Left cardiac atrium (tissue), 4 donors: ENCODE measurements around the gene GAB1. TPM values are rescaled to one million over a fixed set of nuclear protein-coding genes. Genes with fewer than 3 reads are reported as not detected.
"Not testable (repeated sequence)": the region's sequence is repeated elsewhere in the genome, so short reads cannot be mapped to it uniquely, and the experiment has no call there.

Source experiments
- ATAC-seq, 2 donors: fragments of 200-7000 bp; cut with Tn5 transposase; one replicate each; pipeline ENCODE4 v1.9.1; 2020; ENCODE audit warnings: mild to moderate bottlenecking in 2 of 2, moderate library complexity in 2 of 2
- DNase-seq: peaks from one replicate; pipeline ENCODE4 v3.0.0-alpha.2; 2020
- intact Hi-C, 2 donors: fragments of 100-400 bp; cut with DNase I; formaldehyde crosslinking; loops; one replicate each; pipeline versions ENCODE4 v1.14.1 to v1.15.1; 2022 to 2023
- total RNA-seq, 2 donors: library from RNA; stranded (reverse); fragmentation: NEBNext Ultra II Directional; extraction: Animal tissue kit (Norgen Biotek cat#: 25700); gene quantifications; one replicate each; pipeline ENCODE4 v1.2.1, GENCODE V29; 2021
- donor health status: DM: no; HTN: yes; CAD: no.
- donor health status: DM: no; HTN: yes; CAD: no; lungs with severe emphysema.
- donor health status: DM: yes; HTN: yes; CAD: no.
- donor health status: Dilated cardiomyopathy.

The GAB1 gene
- total RNA-seq, 2 donors from 2014 or later: 35.4 to 55.7 TPM

GRCh38 chr4:143335979-143336780, 496 bp upstream of the GAB1 start:
- ATAC-seq (peak; percentile 87 to 93), DNase-seq (peak; percentile 93)
- intact Hi-C loops: loop anchor here (5.0 to 10.0 kb wide), 5 partner anchors 44 to 131 kb away; no protein-coding TSS in a partner anchor

DNA sequence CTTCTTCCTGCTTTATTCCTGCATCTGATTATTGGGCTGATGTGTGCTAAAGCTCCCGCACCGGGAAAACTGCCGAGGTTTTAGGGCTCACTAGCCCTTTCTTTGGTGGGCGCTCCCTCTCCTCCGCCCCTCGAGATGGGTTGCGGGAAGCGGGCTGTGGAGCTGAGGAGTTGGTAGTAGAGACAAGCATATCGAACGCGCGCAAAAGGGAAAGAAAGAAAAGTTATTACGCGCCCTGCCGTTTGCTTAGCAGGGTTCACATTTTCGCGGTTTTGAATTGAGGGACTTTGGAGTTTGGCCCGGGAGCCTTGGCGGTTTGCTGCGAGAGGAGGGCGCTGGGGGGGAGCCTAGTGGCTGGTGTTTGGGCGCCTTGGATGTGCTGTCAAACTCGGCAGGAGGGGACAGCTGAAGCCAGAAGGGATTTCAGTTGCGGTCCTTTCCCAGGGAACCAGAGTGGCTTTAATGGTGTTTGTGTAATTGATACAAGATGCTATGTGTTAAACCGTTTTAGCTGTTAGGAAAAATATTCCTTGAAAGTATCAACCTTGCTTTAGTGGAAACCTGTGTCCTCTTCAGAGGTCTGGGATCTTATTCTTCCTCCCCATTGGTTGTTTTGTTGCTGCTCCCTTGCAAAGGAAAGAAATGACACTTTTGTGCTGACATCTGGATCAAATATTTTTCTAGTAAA, 1.1 kb downstream of the GAB1 start:
- peak; percentile 61 for DNase-seq
- intact Hi-C loops: loop anchor here (5.0 to 10.0 kb wide), 5 partner anchors 45 to 133 kb away; no protein-coding TSS in a partner anchor
- peak; percentile 6 to 17 for ATAC-seq

- intact Hi-C loops: loop anchor here (5.0 to 10.0 kb wide), 5 partner anchors 46 to 134 kb away; no protein-coding TSS in a partner anchor
- DNase-seq: no peak
- ATAC-seq: no peak
Observed at GRCh38 chr4:143338313-143338712, 1.6 kb downstream of the GAB1 start.

GRCh38 chr4:143339497-143339896, 2.8 kb downstream of the GAB1 start:
- intact Hi-C loops: loop anchor here (5.0 to 10.0 kb wide), 5 partner anchors 47 to 135 kb away; no protein-coding TSS in a partner anchor
- no peak for ATAC-seq

DNA sequence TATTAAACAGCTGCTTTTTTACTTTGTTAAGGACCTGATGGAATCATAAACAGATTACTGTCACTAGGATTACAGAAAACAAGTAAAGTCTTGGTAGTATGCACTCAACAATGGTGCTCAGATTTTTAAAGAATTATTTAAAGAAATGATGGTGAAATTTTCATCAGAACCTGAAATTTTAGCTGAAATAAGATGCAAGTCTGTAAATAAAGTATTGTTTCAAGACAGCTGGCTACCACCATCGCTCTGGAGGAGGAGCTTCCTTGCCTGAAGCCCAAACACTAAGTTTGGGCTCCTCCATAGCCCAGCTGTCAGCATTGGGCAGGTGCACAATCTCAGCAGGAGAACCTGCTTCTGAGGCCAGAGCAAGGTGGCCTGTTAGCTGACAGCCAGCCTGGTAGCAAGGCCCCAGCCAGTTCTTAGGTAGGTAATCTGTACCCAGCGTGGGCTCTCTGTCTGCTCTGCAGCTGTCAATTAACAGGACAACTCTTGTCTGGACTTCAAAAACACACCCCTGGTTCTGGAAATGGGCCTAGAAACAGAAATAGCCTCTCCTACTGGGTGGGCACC, 4.6 kb downstream of the GAB1 start:
- intact Hi-C loops: no loop called here

More at GRCh38 chr4:143339497-143339896, 2.8 kb downstream of the GAB1 start:
- DNase-seq: no peak

DNA sequence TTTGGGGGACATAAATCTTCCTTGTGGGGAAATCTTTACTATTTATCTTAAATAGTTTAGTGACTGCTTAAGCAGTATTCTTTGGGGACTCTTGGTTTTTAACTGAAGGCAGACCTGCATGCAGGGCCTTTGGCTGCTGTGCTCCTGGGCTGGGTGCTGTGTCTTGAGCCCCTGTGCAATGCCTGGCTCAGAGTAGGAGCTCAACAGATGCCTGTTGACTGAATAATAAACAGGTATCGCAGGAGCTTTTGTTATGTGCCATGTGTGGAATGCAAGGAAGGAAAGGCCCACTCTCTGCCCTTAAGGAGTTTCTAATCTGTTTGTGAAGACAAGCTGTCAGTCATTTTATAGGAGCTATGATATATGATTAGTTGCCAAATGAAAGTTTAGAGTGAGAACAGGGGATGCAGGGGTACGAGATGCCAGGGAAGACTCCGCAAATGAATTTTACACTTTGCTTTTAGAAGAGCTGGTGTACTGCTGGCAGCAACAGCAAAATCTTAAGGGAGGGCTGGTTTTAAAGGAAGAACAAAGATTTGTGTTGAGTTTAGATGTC, 6.7 kb downstream of the GAB1 start:
- intact Hi-C loops: no loop called here
- no peak for DNase-seq
- ATAC-seq: no peak

More for the DNA sequence above, 4.6 kb downstream of the GAB1 start:
- DNase-seq: no peak
- ATAC-seq: no peak

DNA sequence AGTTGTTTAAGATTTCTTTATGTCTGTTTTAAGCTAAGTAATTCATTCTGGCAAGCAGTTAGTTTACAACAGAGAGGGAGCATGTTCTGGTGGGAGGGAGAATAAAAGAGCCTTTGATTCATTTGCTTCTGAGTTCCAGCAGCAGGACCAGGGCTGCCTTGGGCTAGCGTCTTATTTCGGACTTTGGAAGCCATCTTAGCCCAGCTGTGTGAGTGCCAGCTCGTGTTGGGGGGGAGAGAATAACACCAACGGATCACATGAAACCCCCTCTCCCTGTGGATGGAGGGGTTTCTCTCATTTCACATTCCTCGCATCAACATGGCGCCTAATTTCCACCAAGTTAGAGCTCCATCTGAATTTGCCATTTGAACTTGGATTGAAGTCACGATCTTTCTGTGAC, 7.4 kb downstream of the GAB1 start:
- peak in 1 of 2 donors; percentile 28 for ATAC-seq

DNA sequence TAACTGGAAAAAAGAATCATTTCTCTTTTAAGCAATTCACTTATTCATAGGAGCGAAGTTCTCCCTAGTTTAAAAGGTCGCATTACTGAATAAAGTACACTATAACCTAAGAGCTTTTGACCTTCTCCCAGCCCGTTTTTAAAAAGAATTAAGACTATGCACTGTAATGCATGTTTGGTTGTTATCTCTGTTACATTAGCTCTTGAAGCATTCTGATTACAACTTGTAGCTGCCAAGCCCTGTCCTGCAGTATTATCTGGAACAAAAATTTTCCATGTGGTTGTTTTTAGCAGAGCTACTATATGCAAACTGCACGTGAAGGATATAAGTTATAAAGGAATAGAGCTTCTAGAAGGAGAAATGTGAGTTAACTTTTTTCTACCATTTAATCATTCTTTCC, 8.1 kb downstream of the GAB1 start:
- intact Hi-C loops: no loop called here
- ATAC-seq: peak; percentile 34 to 57
- no peak for DNase-seq

More for the DNA sequence above, 7.4 kb downstream of the GAB1 start:
- DNase-seq: no peak
- intact Hi-C loops: no loop called here

DNA sequence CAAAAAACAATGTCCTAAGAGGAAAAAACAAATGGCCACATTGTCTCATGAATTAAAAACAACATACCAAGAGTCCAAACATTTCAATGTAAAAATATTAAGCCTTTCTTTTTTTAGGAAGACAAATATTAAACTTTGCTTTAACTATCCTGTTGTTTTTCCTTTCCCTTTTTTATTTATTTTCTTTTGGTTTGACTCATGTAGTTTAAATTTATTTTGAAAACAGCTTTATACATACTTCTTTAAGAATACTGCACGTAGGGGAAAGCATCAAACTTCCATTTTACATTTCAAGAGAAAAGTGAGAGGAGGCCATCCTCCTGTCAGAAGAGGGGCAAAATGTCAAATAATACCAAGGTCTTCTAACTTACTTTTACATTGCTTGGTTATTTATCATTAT, 8.7 kb downstream of the GAB1 start:
- intact Hi-C loops: no loop called here
- DNase-seq (no peak), ATAC-seq (no peak)

- DNase-seq (no peak), ATAC-seq (peak in 1 of 2 donors; percentile 58)
- intact Hi-C loops: no loop called here
Observed at GRCh38 chr4:143346206-143346605, 9.5 kb downstream of the GAB1 start.

DNA sequence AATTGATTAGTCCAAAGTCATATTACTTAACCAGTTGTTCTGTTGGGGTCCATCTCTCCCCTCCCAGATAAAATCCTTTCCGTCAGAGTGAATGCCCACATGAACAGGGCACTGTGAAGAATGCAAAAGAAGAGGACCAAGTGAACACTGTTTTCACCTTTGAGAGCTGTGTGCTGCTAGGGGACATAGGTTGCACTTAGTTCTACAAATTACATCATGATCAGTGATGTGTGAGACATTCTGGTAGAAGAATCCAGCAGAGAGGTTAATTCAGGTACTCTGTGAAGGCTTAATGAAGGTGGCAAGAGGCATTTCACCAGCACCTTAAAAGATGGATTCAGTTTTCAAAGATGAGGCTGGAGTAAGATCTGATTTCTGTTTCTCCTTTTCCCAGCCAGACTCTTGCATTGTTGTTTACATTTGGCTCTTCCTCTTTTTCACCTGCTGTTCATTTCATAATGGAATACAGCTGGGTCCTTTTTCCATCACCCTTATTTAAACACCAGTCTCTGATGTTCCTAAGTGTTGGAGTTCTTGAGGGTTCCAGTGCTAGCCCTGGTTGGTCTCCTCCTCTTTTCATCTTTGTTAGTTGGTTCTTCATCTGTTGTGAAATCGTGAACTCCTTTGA, 10.9 kb downstream of the GAB1 start:
- DNase-seq (no peak), ATAC-seq (no peak)
- intact Hi-C loops: no loop called here

GRCh38 chr4:143348233-143349077, 11.8 kb downstream of the GAB1 start:
- DNase-seq (no peak), ATAC-seq (no peak)
- intact Hi-C loops: no loop called here

DNA sequence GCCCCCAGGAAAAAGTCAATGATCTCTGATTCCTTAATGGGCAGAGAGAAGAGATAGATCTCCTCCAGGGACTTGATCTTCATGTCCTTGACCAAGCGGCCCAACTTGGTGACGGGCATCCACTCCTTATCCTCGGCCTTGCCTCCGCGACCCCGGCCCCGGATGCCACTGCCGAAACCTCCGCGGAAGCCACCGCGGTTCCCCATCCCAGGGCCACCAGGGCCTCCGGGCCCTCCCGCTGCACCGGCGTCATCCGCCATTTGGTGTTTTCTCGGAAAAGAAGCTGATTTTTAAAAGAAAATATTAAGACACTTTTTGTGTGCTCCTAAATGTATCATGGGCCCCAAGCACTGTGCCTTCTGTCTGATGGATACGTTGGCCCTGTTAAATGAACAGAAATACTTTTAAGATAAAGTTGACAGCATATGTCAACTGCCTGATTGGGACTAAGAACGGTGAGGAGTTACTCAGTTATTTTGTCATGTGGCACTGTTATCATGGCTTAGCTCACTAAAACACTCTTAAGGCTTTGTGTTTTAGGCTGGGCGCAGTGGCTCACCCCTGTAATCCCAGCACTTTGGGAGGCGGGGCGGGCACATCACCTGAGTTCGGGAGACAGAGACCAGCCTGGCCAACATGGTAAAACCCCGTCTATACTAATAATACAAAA, 13.3 kb downstream of the GAB1 start:
- DNase-seq, intact Hi-C loops: not testable (repeated sequence)
- peak in 1 of 2 donors; percentile 42 for ATAC-seq

GRCh38 chr4:143351149-143351691, 14.5 kb downstream of the GAB1 start:
- ATAC-seq (no peak), DNase-seq (no peak)
- intact Hi-C loops: no loop called here

DNA sequence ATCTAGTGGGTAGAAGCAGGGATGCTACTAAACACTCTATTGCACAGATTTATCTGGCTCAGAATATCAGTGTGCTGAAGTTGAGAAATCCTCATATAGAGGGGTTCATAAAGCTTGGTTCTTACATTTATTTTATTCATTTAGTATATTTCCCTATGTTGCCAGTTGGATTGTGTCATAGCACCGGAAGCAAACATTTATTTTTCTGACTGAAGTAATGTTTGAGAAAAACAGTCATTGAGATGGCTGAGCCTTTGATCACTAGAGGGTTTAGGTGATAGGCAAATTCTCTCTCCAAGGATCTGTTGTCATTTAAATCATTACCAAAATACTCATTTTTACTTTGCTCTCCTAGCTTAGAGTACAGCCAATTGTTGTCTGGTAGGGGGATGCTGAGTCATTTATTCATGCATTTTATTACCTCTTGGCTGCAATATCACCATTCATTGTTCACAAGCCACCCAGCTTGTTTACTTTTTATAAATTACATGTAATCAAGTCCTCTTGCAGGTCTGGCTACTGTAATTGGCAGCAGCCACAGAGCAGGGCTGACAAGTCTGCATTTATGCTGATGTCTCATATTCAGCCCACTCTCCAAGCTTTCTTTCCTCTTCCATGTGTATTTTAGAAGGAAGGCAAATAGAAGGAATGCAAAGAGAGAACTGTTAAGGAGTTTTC, 15.2 kb downstream of the GAB1 start:
- intact Hi-C loops: no loop called here
- no peak for DNase-seq
- ATAC-seq: peak in 1 of 2 donors; percentile 37

DNA sequence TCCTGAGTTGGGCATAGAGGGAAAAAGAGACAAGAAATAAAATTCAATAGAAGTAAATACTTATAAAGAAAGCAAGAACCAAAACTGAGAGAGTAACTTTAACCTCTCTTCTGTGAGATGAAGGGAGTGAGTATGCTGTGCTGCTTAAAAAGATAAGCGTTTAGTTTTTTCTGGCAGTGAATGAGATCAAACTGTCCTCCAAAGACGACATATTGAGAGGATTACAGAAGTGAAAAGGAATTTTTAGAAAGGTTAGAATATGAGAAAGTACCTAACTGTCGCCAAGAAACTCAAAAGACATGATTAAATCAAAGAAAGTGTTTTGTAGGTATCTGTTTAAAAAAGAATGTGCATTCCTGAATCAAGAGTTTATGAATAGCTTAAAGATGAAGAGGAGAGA, 16.0 kb downstream of the GAB1 start:
- DNase-seq (no peak), ATAC-seq (peak; percentile 34 to 54)
- intact Hi-C loops: no loop called here

- intact Hi-C loops: no loop called here
- ATAC-seq (no peak), DNase-seq (no peak)
Observed at GRCh38 chr4:143353797-143354196, 17.1 kb downstream of the GAB1 start.
